GM12878 (cell line): ENCODE results near the gene DPP6. TPM values are rescaled to one million over a fixed set of nuclear protein-coding genes. Genes with fewer than 3 reads are reported as not detected.

ENCODE experiments used
- ATAC-seq: fragments of 200-7000 bp; cut with Tn5 transposase; 3 replicates; pipeline ENCODE4 v1.9.1; 2020; ENCODE audit warnings: mild to moderate bottlenecking, moderate library complexity
- BruUV-seq: library from RNA; stranded (reverse); fragments of 400-500 nt; replicated peaks from 2 replicates; lab custom pipeline; 2021; lab: Mats Ljungman, UMichigan
- CTCF ChIA-PET: fragments of 300-600 bp; sonication (Branson Sonifier 250); formaldehyde crosslinking; extraction: SDS; loops from one replicate; lab custom pipeline; 2021; ENCODE audit warnings: inconsistent platforms; lab: Yijun Ruan, JAX
- POLR2A ChIA-PET: fragments of 350-600 bp; formaldehyde crosslinking; extraction: SDS; loops from one replicate; lab custom pipeline; 2021; ENCODE audit warnings: inconsistent platforms; lab: Charles Lee
- RAD21 ChIA-PET: fragments of 300-600 bp; sonication (Branson Sonifier 250); formaldehyde crosslinking; loops from one replicate; lab custom pipeline; 2023; ENCODE audit warnings: antibody characterized with exemption; ENCODE audit not compliant: unreplicated experiment; lab: Charles Lee
- SMC1A ChIA-PET: fragments of 300-600 bp; sonication (Branson Sonifier 250); formaldehyde crosslinking; loops from one replicate; lab custom pipeline; 2023; ENCODE audit not compliant: unreplicated experiment, uncharacterized antibody; lab: Charles Lee
- DNase-seq: peaks from one replicate; pipeline ENCODE4 v3.0.0-alpha.2; 2011; ENCODE audit warnings: low read depth, low spot score
- FAIRE-seq: peaks from 3 replicates; lab custom pipeline; 2011; peaks lifted over from hg19 to GRCh38; lab: Jason Lieb, UNC
- H2AFZ ChIP-seq: 2 replicates; pipeline ENCODE4 v1.6.0; 2011; ENCODE audit warnings: low read depth, low read length, control low read depth; ENCODE audit not compliant: control insufficient read depth
- H3K27ac ChIP-seq: 2 replicates; pipeline ENCODE4 v1.5.1; 2011; ENCODE audit warnings: control low read depth; ENCODE audit not compliant: control insufficient read depth, insufficient read depth
- H3K27me3 ChIP-seq, 2 experiments: replicated peaks in 1 of 2; 2 replicates each; pipeline versions ENCODE4 v1.6.0 to v1.6.1; 2011; ENCODE audit warnings: low read length in 1 of 2; ENCODE audit not compliant: control insufficient read depth in 2 of 2, insufficient read depth in 2 of 2
- H3K36me3 ChIP-seq, 2 experiments: 2 replicates each; pipeline ENCODE4 v1.5.1; 2011; ENCODE audit warnings: low read length in 1 of 2; ENCODE audit not compliant: control insufficient read depth in 2 of 2, insufficient read depth in 2 of 2
- H3K4me1 ChIP-seq: 2 replicates; pipeline ENCODE4 v1.6.1; 2011; ENCODE audit warnings: mild to moderate bottlenecking, low read length, moderate library complexity, mixed read lengths; ENCODE audit not compliant: control insufficient read depth, insufficient read depth
- H3K4me2 ChIP-seq: 2 replicates; pipeline ENCODE4 v1.6.0; 2011; ENCODE audit warnings: control low read depth; ENCODE audit not compliant: control insufficient read depth, insufficient read depth
- H3K4me3 ChIP-seq: fragments of 200-600 bp; sonication (generic); 2 replicates; pipeline ENCODE4 v1.5.1; 2016
- H3K79me2 ChIP-seq: 2 replicates; pipeline ENCODE4 v1.6.0; 2011; ENCODE audit warnings: low read length; ENCODE audit not compliant: control insufficient read depth, insufficient read depth
- H3K9ac ChIP-seq: 2 replicates; pipeline ENCODE4 v1.8.0; 2011; ENCODE audit warnings: low read length, control low read depth, mixed read lengths; ENCODE audit not compliant: control insufficient read depth, insufficient read depth
- H3K9me3 ChIP-seq: replicated peaks from 3 replicates; pipeline ENCODE4 v1.5.1; 2011; ENCODE audit warnings: mild to moderate bottlenecking, low read length; ENCODE audit not compliant: control insufficient read depth, insufficient read depth
- H4K20me1 ChIP-seq: 2 replicates; pipeline ENCODE4 v1.6.0; 2011; ENCODE audit not compliant: control insufficient read depth, insufficient read depth
- BACH1 ChIP-seq: fragments of 450-650 bp; IDR thresholded peaks from 2 replicates; pipeline ENCODE4 v1.6.1; 2017; ENCODE audit warnings: mild to moderate bottlenecking, borderline replicate concordance
- CREM ChIP-seq: IDR thresholded peaks from 2 replicates; pipeline ENCODE4 v1.6.1; 2014; ENCODE audit warnings: antibody characterized with exemption, low read depth
- EZH2 ChIP-seq: IDR thresholded peaks from 2 replicates; pipeline ENCODE4 v1.6.1; 2012; ENCODE audit warnings: low read depth, mild to moderate bottlenecking, control low read depth, inconsistent platforms, low read length, borderline replicate concordance; ENCODE audit not compliant: control insufficient read depth
- FOXM1 ChIP-seq: IDR thresholded peaks from 2 replicates; pipeline ENCODE4 v1.6.1; 2012; ENCODE audit warnings: low read depth, mild to moderate bottlenecking, inconsistent platforms, low read length, moderate library complexity
- GABPA ChIP-seq: IDR thresholded peaks from 2 replicates; pipeline ENCODE4 v1.6.1; 2014; ENCODE audit warnings: antibody characterized with exemption, low read depth, mild to moderate bottlenecking, inconsistent platforms
- MXI1 ChIP-seq: fragments of 150-350 bp; IDR thresholded peaks from 2 replicates; pipeline ENCODE4 v1.6.1; 2011; ENCODE audit warnings: low read depth, mild to moderate bottlenecking, inconsistent platforms, low read length, improper control_type of control experiment
- POLR2AphosphoS5 ChIP-seq: IDR thresholded peaks from 2 replicates; pipeline ENCODE4 v1.6.1; 2011; ENCODE audit warnings: mild to moderate bottlenecking, low read length, inconsistent platforms
- SMC3 ChIP-seq: IDR thresholded peaks from 2 replicates; pipeline ENCODE4 v1.6.1; 2011; ENCODE audit warnings: low read length, improper control_type of control experiment, borderline replicate concordance
- SRF ChIP-seq, 2 experiments: IDR thresholded peaks; 2 replicates each; pipeline ENCODE4 v1.6.1; 2011; ENCODE audit warnings: low read depth in 2 of 2, low read length in 2 of 2, mild to moderate bottlenecking in 1 of 2, moderate library complexity in 1 of 2
- YY1 ChIP-seq: IDR thresholded peaks from 2 replicates; pipeline ENCODE4 v1.6.1; 2011; ENCODE audit warnings: low read depth, mild to moderate bottlenecking, low read length
- ZNF24 ChIP-seq: fragments of 450-650 bp; IDR thresholded peaks from 2 replicates; pipeline ENCODE4 v1.6.1; 2017; ENCODE audit warnings: antibody characterized with exemption, mild to moderate bottlenecking
- WGBS: methylation state at CpG from one replicate; pipeline ENCODE4 v1.1.6; 2016; ENCODE audit warnings: low lambda C conversion rate; ENCODE audit not compliant: insufficient replicate concordance, insufficient coverage; ENCODE audit errors: missing lambda C conversion rate; 5-methylcytosine and 5-hydroxymethylcytosine counted together
- in situ Hi-C: fragments of 300-500 bp; cut with MboI; formaldehyde crosslinking; loops from 9 replicates; pipeline ENCODE4 v1.14.3; 2018; ENCODE audit warnings: mixed read lengths
- intact Hi-C: fragments of 100-400 bp; cut with micrococcal nuclease; formaldehyde crosslinking; loops from one replicate; pipeline ENCODE4 v1.14.2; 2022; ENCODE audit not compliant: unreplicated experiment
- polyA plus RNA-seq, 11 experiments: library from polyadenylated mRNA; depleted of rRNA in 4 of 11; unstranded in 6 of 11; stranded (reverse) in 5 of 11; fragments of >200 nt; fragmentation: Nextera tagmentation in 4 of 11; fragmentation: Illumina TruSeq in 1 of 11; extraction: Ambion mirVana in 4 of 11; extraction: Trizol in 1 of 11; gene quantifications; 1 replicate in 1 of 11; 2 replicates in 10 of 11; pipeline versions ENCODE4 v1.2.1 to v1.2.3, GENCODE V29; 2011 to 2016; ENCODE audit warnings: inconsistent platforms in 2 of 11, missing spikeins in 2 of 11, low read depth in 1 of 11
- total RNA-seq, 4 experiments: library from RNA; depleted of rRNA in 3 of 4; stranded (reverse); fragments of >200 nt in 3 of 4; fragmentation: Illumina TruSeq in 1 of 4; extraction: Trizol in 1 of 4; gene quantifications; 2 replicates each; pipeline versions ENCODE4 v1.2.1 to v1.2.3, GENCODE V29; 2013 to 2021
- TF ChIP-seq, protein P1 (sequence below): fragments of 450-650 bp; IDR thresholded peaks from 2 replicates; pipeline ENCODE4 v1.6.1; 2018; ENCODE audit warnings: mild to moderate bottlenecking, low read depth, moderate library complexity; ENCODE audit not compliant: partially characterized antibody
- TF ChIP-seq, protein P2 (sequence below): fragments of 450-650 bp; IDR thresholded peaks from 2 replicates; pipeline ENCODE4 v1.6.1; 2014; ENCODE audit warnings: mild to moderate bottlenecking
- TF ChIP-seq, protein P3 (sequence below): fragments of 150-350 bp; IDR thresholded peaks from 2 replicates; pipeline ENCODE4 v1.6.1; 2016; ENCODE audit warnings: low read depth, low read length

Gene DPP6
- total and polyA plus RNA-seq, 10 of the 15 experiments (the other 5 are each of a cell fraction or from before 2014, with no cell fraction given): not detected

DNA sequence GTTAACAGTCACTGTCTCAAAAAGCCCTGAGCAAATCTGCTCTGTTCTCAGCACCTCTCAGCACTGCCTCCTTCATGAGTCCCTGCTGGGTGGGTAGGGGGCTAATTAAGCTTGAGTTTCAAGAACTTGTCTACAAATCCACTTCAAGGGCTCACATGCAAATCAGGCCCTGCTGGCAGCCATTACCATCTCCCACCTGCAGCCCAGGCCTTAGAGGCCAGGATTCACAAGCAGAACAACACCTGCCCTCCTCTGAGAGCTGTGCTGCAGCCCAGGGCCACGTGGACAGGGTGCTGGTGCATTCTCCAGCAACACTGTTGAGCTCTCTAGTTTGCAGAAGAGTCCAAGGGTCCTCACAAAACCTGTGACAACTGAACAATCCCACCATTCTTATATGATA, 119.2 kb downstream of the DPP6 start (continued):
- TF ChIP-seq SMC3 (no peak), ZNF24 (no peak), SRF (IDR thresholded peaks at IDR 0.05; ENCODE audit: low read depth in 2 of 2, low read length in 2 of 2) (no peak), YY1 (no peak), FOXM1 (no peak)
- TF ChIP-seq, protein P1, sequence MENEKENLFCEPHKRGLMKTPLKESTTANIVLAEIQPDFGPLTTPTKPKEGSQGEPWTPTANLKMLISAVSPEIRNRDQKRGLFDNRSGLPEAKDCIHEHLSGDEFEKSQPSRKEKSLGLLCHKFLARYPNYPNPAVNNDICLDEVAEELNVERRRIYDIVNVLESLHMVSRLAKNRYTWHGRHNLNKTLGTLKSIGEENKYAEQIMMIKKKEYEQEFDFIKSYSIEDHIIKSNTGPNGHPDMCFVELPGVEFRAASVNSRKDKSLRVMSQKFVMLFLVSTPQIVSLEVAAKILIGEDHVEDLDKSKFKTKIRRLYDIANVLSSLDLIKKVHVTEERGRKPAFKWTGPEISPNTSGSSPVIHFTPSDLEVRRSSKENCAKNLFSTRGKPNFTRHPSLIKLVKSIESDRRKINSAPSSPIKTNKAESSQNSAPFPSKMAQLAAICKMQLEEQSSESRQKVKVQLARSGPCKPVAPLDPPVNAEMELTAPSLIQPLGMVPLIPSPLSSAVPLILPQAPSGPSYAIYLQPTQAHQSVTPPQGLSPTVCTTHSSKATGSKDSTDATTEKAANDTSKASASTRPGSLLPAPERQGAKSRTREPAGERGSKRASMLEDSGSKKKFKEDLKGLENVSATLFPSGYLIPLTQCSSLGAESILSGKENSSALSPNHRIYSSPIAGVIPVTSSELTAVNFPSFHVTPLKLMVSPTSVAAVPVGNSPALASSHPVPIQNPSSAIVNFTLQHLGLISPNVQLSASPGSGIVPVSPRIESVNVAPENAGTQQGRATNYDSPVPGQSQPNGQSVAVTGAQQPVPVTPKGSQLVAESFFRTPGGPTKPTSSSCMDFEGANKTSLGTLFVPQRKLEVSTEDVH: no peak
- TF ChIP-seq, protein P2, sequence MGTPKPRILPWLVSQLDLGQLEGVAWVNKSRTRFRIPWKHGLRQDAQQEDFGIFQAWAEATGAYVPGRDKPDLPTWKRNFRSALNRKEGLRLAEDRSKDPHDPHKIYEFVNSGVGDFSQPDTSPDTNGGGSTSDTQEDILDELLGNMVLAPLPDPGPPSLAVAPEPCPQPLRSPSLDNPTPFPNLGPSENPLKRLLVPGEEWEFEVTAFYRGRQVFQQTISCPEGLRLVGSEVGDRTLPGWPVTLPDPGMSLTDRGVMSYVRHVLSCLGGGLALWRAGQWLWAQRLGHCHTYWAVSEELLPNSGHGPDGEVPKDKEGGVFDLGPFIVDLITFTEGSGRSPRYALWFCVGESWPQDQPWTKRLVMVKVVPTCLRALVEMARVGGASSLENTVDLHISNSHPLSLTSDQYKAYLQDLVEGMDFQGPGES: no peak

DNA sequence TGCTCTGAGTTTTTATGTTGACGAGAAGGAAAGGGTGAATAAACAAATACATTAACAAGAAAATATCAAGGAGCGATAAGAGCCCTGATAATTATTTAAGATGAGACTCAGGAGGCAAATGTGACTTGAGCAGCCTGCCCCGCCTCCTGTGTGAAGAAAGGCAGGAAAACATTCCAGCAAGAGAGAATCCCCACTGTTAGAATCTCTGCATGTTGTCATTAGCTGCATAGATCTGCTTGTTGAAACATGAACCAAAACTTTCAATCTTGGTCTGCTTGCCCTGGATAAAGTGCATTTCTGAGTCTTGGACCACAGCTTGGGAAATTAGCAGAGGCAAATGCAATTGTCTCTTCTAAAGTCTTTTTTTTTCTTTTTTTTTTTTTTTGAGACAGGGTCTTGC, 120.0 kb downstream of the DPP6 start:
- no peak overlapping the region for H3K4me3 ChIP-seq
- ATAC-seq (no peak), FAIRE-seq (no peak), DNase-seq (no peak)
- no peaks in the 10 kb centered on the region for H3K4me1 ChIP-seq
- in situ Hi-C loops (no loop called here), intact Hi-C loops (no loop called here)
- TF ChIP-seq MXI1 (no peak), GABPA (no peak), EZH2 (no peak), CREM (no peak), BACH1 (no peak), POLR2AphosphoS5 (no peak)
- TF ChIP-seq, protein P3, sequence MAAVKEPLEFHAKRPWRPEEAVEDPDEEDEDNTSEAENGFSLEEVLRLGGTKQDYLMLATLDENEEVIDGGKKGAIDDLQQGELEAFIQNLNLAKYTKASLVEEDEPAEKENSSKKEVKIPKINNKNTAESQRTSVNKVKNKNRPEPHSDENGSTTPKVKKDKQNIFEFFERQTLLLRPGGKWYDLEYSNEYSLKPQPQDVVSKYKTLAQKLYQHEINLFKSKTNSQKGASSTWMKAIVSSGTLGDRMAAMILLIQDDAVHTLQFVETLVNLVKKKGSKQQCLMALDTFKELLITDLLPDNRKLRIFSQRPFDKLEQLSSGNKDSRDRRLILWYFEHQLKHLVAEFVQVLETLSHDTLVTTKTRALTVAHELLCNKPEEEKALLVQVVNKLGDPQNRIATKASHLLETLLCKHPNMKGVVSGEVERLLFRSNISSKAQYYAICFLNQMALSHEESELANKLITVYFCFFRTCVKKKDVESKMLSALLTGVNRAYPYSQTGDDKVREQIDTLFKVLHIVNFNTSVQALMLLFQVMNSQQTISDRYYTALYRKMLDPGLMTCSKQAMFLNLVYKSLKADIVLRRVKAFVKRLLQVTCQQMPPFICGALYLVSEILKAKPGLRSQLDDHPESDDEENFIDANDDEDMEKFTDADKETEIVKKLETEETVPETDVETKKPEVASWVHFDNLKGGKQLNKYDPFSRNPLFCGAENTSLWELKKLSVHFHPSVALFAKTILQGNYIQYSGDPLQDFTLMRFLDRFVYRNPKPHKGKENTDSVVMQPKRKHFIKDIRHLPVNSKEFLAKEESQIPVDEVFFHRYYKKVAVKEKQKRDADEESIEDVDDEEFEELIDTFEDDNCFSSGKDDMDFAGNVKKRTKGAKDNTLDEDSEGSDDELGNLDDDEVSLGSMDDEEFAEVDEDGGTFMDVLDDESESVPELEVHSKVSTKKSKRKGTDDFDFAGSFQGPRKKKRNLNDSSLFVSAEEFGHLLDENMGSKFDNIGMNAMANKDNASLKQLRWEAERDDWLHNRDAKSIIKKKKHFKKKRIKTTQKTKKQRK: no peak
- no peak overlapping the region for H3K4me2 ChIP-seq
- no peaks in the 10 kb centered on the region for H3K79me2 ChIP-seq
- no peaks in the 10 kb centered on the region for H3K9me3 ChIP-seq
- RAD21 ChIA-PET: no interaction called here
- POLR2A ChIA-PET: no interaction called here
- SMC1A ChIA-PET: no interaction called here
- H3K9ac ChIP-seq: no peak overlapping the region
- H3K36me3 ChIP-seq: no peaks in the 10 kb centered on the region
- 33% methylated on average over 3 of the region's 3 CpGs for WGBS
- H3K27ac ChIP-seq: no peak overlapping the region
- H4K20me1 ChIP-seq: no peaks in the 10 kb centered on the region
- CTCF ChIA-PET: no interaction called here
- no peaks in the 10 kb centered on the region for H3K27me3 ChIP-seq
- no peak overlapping the region for H2AFZ ChIP-seq
- no TSS peak for BruUV-seq
